Hepatocyte (in vitro differentiated cells): ENCODE results near the gene CAMK4. TPM values are rescaled to one million over a fixed set of nuclear protein-coding genes. Genes with fewer than 3 reads are reported as not detected.

Experiments
- DNase-seq: peaks from one replicate; pipeline ENCODE4 v3.0.0-alpha.2; 2016; ENCODE audit warnings: low spot score
- H2AFZ ChIP-seq: fragments of 200-600 bp; sonication (generic); 2 replicates; pipeline ENCODE4 v1.6.0; 2016; ENCODE audit warnings: antibody characterized with exemption, mild to moderate bottlenecking
- H3K27ac ChIP-seq: fragments of 200-600 bp; sonication (generic); 2 replicates; pipeline ENCODE4 v1.5.1; 2016; ENCODE audit warnings: mild to moderate bottlenecking
- H3K27me3 ChIP-seq: fragments of 200-600 bp; sonication (generic); 2 replicates; pipeline ENCODE4 v1.6.1; 2016
- H3K36me3 ChIP-seq: fragments of 200-600 bp; sonication (generic); replicated peaks from 2 replicates; pipeline ENCODE4 v1.5.1; 2016; ENCODE audit warnings: low read depth; ENCODE audit not compliant: insufficient read depth
- H3K4me1 ChIP-seq: fragments of 200-600 bp; sonication (generic); 2 replicates; pipeline ENCODE4 v1.5.1; 2016; ENCODE audit warnings: mild to moderate bottlenecking, moderate library complexity; ENCODE audit not compliant: insufficient read depth
- H3K4me2 ChIP-seq: fragments of 200-600 bp; sonication (generic); 2 replicates; pipeline ENCODE4 v1.6.0; 2016
- H3K4me3 ChIP-seq: fragments of 200-600 bp; sonication (generic); 2 replicates; pipeline ENCODE4 v1.5.1; 2016; ENCODE audit warnings: mild to moderate bottlenecking
- H3K79me2 ChIP-seq: fragments of 200-600 bp; sonication (generic); 2 replicates; pipeline ENCODE4 v1.6.0; 2017; ENCODE audit warnings: mild to moderate bottlenecking
- H3K9me2 ChIP-seq: fragments of 200-600 bp; sonication (generic); replicated peaks from 2 replicates; pipeline ENCODE4 v1.6.0; 2017; ENCODE audit warnings: mild to moderate bottlenecking; ENCODE audit not compliant: insufficient read depth
- H3K9me3 ChIP-seq: fragments of 200-600 bp; sonication (generic); 2 replicates; pipeline ENCODE4 v1.5.1; 2016; ENCODE audit warnings: low read depth, mild to moderate bottlenecking
- H4K20me1 ChIP-seq: fragments of 200-600 bp; sonication (generic); 2 replicates; pipeline ENCODE4 v1.6.0; 2016; ENCODE audit warnings: mild to moderate bottlenecking; ENCODE audit not compliant: insufficient read depth, poor library complexity, severe bottlenecking
- CTCF ChIP-seq: fragments of 200-600 bp; sonication (generic); IDR thresholded peaks from 2 replicates; pipeline ENCODE4 v1.5.1; 2016; ENCODE audit warnings: antibody characterized with exemption, mild to moderate bottlenecking; ENCODE audit not compliant: poor library complexity
- EZH2 ChIP-seq: fragments of 200-600 bp; sonication (generic); IDR thresholded peaks from 2 replicates; pipeline ENCODE4 v1.6.1; 2016; ENCODE audit warnings: antibody characterized with exemption, mild to moderate bottlenecking, borderline replicate concordance
- EZH2phosphoT487 ChIP-seq: fragments of 200-600 bp; sonication (generic); IDR thresholded peaks from one replicate; pipeline ENCODE4 v1.6.1; 2018; ENCODE audit warnings: antibody characterized with exemption, mild to moderate bottlenecking, low read depth, moderate library complexity; ENCODE audit not compliant: unreplicated experiment, severe bottlenecking
- WGBS: methylation state at CpG from one replicate; pipeline ENCODE4 v1.1.6; 2016; ENCODE audit warnings: low lambda C conversion rate; ENCODE audit errors: missing lambda C conversion rate; 5-methylcytosine and 5-hydroxymethylcytosine counted together
- polyA plus RNA-seq: library from polyadenylated mRNA; unstranded; fragments of >200 nt; fragmentation: Nextera tagmentation; extraction: Ambion mirVana; gene quantifications from 2 replicates; pipeline ENCODE4 v1.2.1, GENCODE V29; 2016
- total RNA-seq: library from RNA; depleted of rRNA; stranded (reverse); fragments of >200 nt; gene quantifications from 2 replicates; pipeline ENCODE4 v1.2.3, GENCODE V29; 2014

CAMK4 gene
- total and polyA plus RNA-seq, 2 experiments from 2014 or later = 1.0 to 3.4 TPM

GRCh38 chr5:111294551-111294950 is 70.4 kb downstream of the CAMK4 start:
- no peak for DNase-seq
- Histone ChIP-seq H3K79me2 (no peaks in the 10 kb centered on the region), H3K4me3 (no peak overlapping the region), H4K20me1 (no peaks in the 10 kb centered on the region), H3K27me3 (no peaks in the 10 kb centered on the region), H3K36me3 (no peaks in the 10 kb centered on the region), H3K9me3 (no peaks in the 10 kb centered on the region), H3K27ac (no peak overlapping the region), H3K4me2 (no peak overlapping the region), H3K9me2 (no peaks in the 10 kb centered on the region), H3K4me1 (no peaks in the 10 kb centered on the region), H2AFZ (no peak overlapping the region)
- TF ChIP-seq CTCF (no peak), EZH2 (no peak), EZH2phosphoT487 (no peak)

GRCh38 chr5:111295649-111296048 is 71.5 kb downstream of the CAMK4 start:
- TF ChIP-seq CTCF (no peak), EZH2 (no peak), EZH2phosphoT487 (no peak)
- no peaks in the 10 kb centered on the region for H3K9me3 ChIP-seq
- H2AFZ ChIP-seq = no peak overlapping the region
- H3K4me2 ChIP-seq = no peak overlapping the region
- no peak overlapping the region for H3K4me3 ChIP-seq
- no peaks in the 10 kb centered on the region for H3K9me2 ChIP-seq
- no peaks in the 10 kb centered on the region for H3K27me3 ChIP-seq
- H4K20me1 ChIP-seq = no peaks in the 10 kb centered on the region
- 92% methylated on average over 3 of the region's 3 CpGs for WGBS
- H3K4me1 ChIP-seq = no peaks in the 10 kb centered on the region
- no peak overlapping the region for H3K27ac ChIP-seq
- no peaks in the 10 kb centered on the region for H3K79me2 ChIP-seq
- H3K36me3 ChIP-seq = no peaks in the 10 kb centered on the region
- no peak for DNase-seq

GRCh38 chr5:111296570-111296969 is 72.4 kb downstream of the CAMK4 start:
- no peaks in the 10 kb centered on the region for H3K9me2 ChIP-seq
- no peaks in the 10 kb centered on the region for H3K79me2 ChIP-seq
- TF ChIP-seq EZH2 (no peak), CTCF (no peak)
- H3K36me3 ChIP-seq = no peaks in the 10 kb centered on the region
- WGBS = 69% methylated on average over 3 of the region's 3 CpGs
- no peak overlapping the region for H3K27ac ChIP-seq
- H3K4me1 ChIP-seq = no peaks in the 10 kb centered on the region
- H3K27me3 ChIP-seq = no peaks in the 10 kb centered on the region
- no peak overlapping the region for H3K4me2 ChIP-seq
- H3K4me3 ChIP-seq = no peak overlapping the region
- no peak for DNase-seq
- H3K9me3 ChIP-seq = no peaks in the 10 kb centered on the region
- H4K20me1 ChIP-seq = no peaks in the 10 kb centered on the region
- no peak overlapping the region for H2AFZ ChIP-seq

- Histone ChIP-seq H3K9me2 (no peaks in the 10 kb centered on the region), H3K4me3 (no peak overlapping the region), H3K36me3 (no peaks in the 10 kb centered on the region), H3K27ac (no peak overlapping the region), H3K79me2 (no peaks in the 10 kb centered on the region), H3K4me2 (no peak overlapping the region), H3K9me3 (no peaks in the 10 kb centered on the region), H3K4me1 (no peaks in the 10 kb centered on the region), H2AFZ (no peak overlapping the region), H3K27me3 (no peaks in the 10 kb centered on the region), H4K20me1 (no peaks in the 10 kb centered on the region)
- WGBS = 90% methylated on average over 7 of the region's 7 CpGs
- no peak for DNase-seq
- TF ChIP-seq CTCF (no peak), EZH2 (no peak), EZH2phosphoT487 (no peak)
These were observed 74.9 kb downstream of the CAMK4 start for GRCh38 chr5:111299067-111299481.
